ENCODE results near the gene AMPD3. TPM values are rescaled to one million over a fixed set of nuclear protein-coding genes. Genes with fewer than 3 reads are reported as not detected.

AMPD3 gene
- total and polyA plus RNA-seq, 2 donors (not counting 1 experiment from before 2014, with no cell fraction given) = 40.1 to 85.5 TPM

DNA sequence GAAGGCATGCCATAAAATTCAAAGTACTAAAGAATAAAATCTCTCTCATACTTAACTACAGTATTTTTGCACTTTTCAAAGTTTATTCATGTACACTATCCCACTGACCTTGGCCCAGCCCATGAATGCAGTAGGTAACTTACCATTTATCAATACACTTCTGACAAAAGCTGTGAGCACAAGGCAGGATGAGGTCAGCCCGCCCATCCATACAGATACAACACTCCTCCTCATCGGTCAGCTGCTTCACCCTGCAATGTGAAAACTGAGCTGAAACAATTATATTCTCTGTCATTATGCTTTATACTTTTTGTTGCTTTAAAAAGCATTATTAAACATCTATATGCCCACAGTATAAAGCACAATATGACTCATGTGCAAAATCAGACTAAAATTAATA is 63.8 kb downstream of the AMPD3 start:
- H3K9me3 Mint-ChIP-seq (ENCODE audit: insufficient read depth) = no peaks in the 10 kb centered on the region
- TF ChIP-seq CTCF (IDR thresholded peaks at IDR 0.05) = no peak
- no peak for TF ChIP-seq EZH2 (IDR thresholded peaks at IDR 0.05; ENCODE audit: borderline replicate concordance, insufficient read depth, low read depth, low read length, poor library complexity, severe bottlenecking)
- WGBS (ENCODE audit: insufficient coverage) = 100% methylated on average over 1 of the region's 2 CpGs
- Histone ChIP-seq H3K4me1 (ENCODE audit: control insufficient read depth in 2 of 2, insufficient read depth in 2 of 2, low read length in 2 of 2) (no peaks in the 10 kb centered on the region), H3K9me3 (ENCODE audit: control extremely low read depth in 1 of 3, control insufficient read depth in 2 of 3, insufficient read depth in 1 of 3, low read length in 2 of 3) (no peaks in the 10 kb centered on the region), H3K36me3 (replicated peaks in 1 of 2; ENCODE audit: control extremely low read depth in 1 of 2, control insufficient read depth in 1 of 2, extremely low read depth in 1 of 2, insufficient read depth in 2 of 2, low read length in 1 of 2) (peaks cover 21 to 74% of the 10 kb centered on the region in 2 experiments), H3K27me3 (replicated peaks in 1 of 4; ENCODE audit: control extremely low read depth in 1 of 4, control insufficient read depth in 3 of 4, insufficient read depth in 4 of 4, low read length in 3 of 4) (no peaks in the 10 kb centered on the region), H3K27ac (ENCODE audit: low read length in 2 of 2) (peak overlapping the region in 1 of 2 donors; percentile 39), H3K4me2 (replicated peaks; ENCODE audit: low read depth, low read length, poor library complexity, severe bottlenecking) (no peak overlapping the region), H3K4me3 (ENCODE audit: control extremely low read depth in 1 of 5, extremely low read depth in 1 of 5, insufficient read depth in 1 of 5, low read depth in 2 of 5, low read length in 4 of 5) (no peak overlapping the region), H3K9ac (ENCODE audit: low read length) (no peak overlapping the region), H2AFZ (ENCODE audit: insufficient read depth, low read depth, low read length, poor library complexity, severe bottlenecking) (no peak overlapping the region), H4K20me1 (ENCODE audit: control insufficient read depth, insufficient read depth, low read length, poor library complexity, severe bottlenecking) (no peaks in the 10 kb centered on the region), H3K79me2 (ENCODE audit: control insufficient read depth, insufficient read depth, low read length) (peaks cover 3% of the 10 kb centered on the region)
- ChIA-PET CTCF (interaction anchor here (0.7 to 2.8 kb wide), 6 partner anchors 15 to 215 kb away, joined by 3 to 13 read pairs (median 4); partner anchors contain the start of gene RNF141), POLR2A (interaction anchor here (1.6 kb wide), 1 partner anchor 106 kb away, joined by 3 read pairs; no protein-coding TSS in a partner anchor)
- DNase-seq = no peak
- no peak for ATAC-seq (ENCODE audit: low read depth)
- H3K4me3 Mint-ChIP-seq = no peak overlapping the region
- no peak overlapping the region for H3K27ac Mint-ChIP-seq
- intact Hi-C loops (cut with micrococcal nuclease) = no loop called here
- H3K27me3 Mint-ChIP-seq = no peaks in the 10 kb centered on the region
- peaks cover 22% of the 10 kb centered on the region for H3K4me1 Mint-ChIP-seq

- H4K20me1 ChIP-seq (ENCODE audit: control insufficient read depth, insufficient read depth, low read length, poor library complexity, severe bottlenecking) = no peaks in the 10 kb centered on the region
- intact Hi-C loops (cut with micrococcal nuclease) = no loop called here
- no peaks in the 10 kb centered on the region for H3K9me3 ChIP-seq (ENCODE audit: control extremely low read depth in 1 of 3, control insufficient read depth in 2 of 3, insufficient read depth in 1 of 3, low read length in 2 of 3)
- no peak overlapping the region for H3K4me3 Mint-ChIP-seq
- no peak overlapping the region for H3K9ac ChIP-seq (ENCODE audit: low read length)
- H3K36me3 ChIP-seq (replicated peaks in 1 of 2; ENCODE audit: control extremely low read depth in 1 of 2, control insufficient read depth in 1 of 2, extremely low read depth in 1 of 2, insufficient read depth in 2 of 2, low read length in 1 of 2) = peaks cover 21 to 74% of the 10 kb centered on the region in 2 experiments
- H3K27me3 ChIP-seq (replicated peaks in 1 of 4; ENCODE audit: control extremely low read depth in 1 of 4, control insufficient read depth in 3 of 4, insufficient read depth in 4 of 4, low read length in 3 of 4) = no peaks in the 10 kb centered on the region
- H2AFZ ChIP-seq (ENCODE audit: insufficient read depth, low read depth, low read length, poor library complexity, severe bottlenecking) = no peak overlapping the region
- ChIA-PET POLR2A (interaction anchor here (1.6 kb wide), 1 partner anchor 105 kb away, joined by 3 read pairs; no protein-coding TSS in a partner anchor), CTCF (interaction anchor here (0.7 to 2.8 kb wide), 8 partner anchors 15 to 215 kb away, joined by 3 to 13 read pairs (median 4); partner anchors contain the start of gene RNF141)
- no peaks in the 10 kb centered on the region for H3K4me1 ChIP-seq (ENCODE audit: control insufficient read depth in 2 of 2, insufficient read depth in 2 of 2, low read length in 2 of 2)
- H3K27ac Mint-ChIP-seq = peak overlapping the region; percentile 3
- no peak overlapping the region for H3K4me2 ChIP-seq (replicated peaks; ENCODE audit: low read depth, low read length, poor library complexity, severe bottlenecking)
- no peaks in the 10 kb centered on the region for H3K27me3 Mint-ChIP-seq
- peaks cover 17% of the 10 kb centered on the region for H3K4me1 Mint-ChIP-seq
- 100% methylated on average over 2 of the region's 2 CpGs for WGBS (ENCODE audit: insufficient coverage)
- ATAC-seq (ENCODE audit: low read depth) = no peak
- peaks cover 3% of the 10 kb centered on the region for H3K79me2 ChIP-seq (ENCODE audit: control insufficient read depth, insufficient read depth, low read length)
- peak overlapping the region in 1 of 2 donors; percentile 0 for H3K27ac ChIP-seq (ENCODE audit: low read length in 2 of 2)
- no peak for DNase-seq
- TF ChIP-seq CTCF (IDR thresholded peaks at IDR 0.05) = no peak
- no peak for TF ChIP-seq EZH2 (IDR thresholded peaks at IDR 0.05; ENCODE audit: borderline replicate concordance, insufficient read depth, low read depth, low read length, poor library complexity, severe bottlenecking)
- no peak overlapping the region for H3K4me3 ChIP-seq (ENCODE audit: control extremely low read depth in 1 of 5, extremely low read depth in 1 of 5, insufficient read depth in 1 of 5, low read depth in 2 of 5, low read length in 4 of 5)
- H3K9me3 Mint-ChIP-seq (ENCODE audit: insufficient read depth) = no peaks in the 10 kb centered on the region
Observed at GRCh38 chr11:10519630-10520029, 64.6 kb downstream of the AMPD3 start.
